T1000 (cell line): ENCODE results near the gene HGS.

Experiments used
- DNase-seq: peaks from one replicate; lab custom pipeline; 2025; ENCODE audit warnings: mixed read lengths; lab: John Stamatoyannopoulos, UW

HGS gene

DNA sequence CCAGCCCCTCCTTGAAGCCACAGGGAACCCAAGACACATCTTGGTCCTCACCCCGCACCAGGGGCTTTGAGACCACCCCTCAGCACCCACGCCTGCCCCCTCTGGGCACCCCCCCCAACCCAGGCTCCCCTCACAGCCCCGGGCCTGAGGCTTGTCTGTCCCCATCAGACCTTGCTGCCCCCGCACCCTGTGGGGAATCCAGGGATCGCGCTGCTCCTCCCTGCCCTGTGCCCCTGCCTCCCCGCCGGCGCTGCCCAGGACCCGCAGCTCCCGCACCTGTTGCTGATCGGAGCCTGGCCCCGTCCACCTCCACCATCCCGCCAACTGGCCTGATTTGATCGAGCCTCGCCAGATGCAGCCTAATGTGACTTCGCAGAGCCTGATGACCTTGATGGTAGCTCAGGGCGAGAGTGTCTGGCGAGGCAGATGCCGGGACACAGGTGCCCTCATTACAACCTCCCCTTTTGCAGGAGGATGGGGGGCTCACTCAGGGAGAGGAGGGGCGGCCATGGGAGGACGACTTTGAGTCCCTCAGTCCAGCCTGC, 57.3 kb downstream of the HGS start:
- no peak for DNase-seq

DNA sequence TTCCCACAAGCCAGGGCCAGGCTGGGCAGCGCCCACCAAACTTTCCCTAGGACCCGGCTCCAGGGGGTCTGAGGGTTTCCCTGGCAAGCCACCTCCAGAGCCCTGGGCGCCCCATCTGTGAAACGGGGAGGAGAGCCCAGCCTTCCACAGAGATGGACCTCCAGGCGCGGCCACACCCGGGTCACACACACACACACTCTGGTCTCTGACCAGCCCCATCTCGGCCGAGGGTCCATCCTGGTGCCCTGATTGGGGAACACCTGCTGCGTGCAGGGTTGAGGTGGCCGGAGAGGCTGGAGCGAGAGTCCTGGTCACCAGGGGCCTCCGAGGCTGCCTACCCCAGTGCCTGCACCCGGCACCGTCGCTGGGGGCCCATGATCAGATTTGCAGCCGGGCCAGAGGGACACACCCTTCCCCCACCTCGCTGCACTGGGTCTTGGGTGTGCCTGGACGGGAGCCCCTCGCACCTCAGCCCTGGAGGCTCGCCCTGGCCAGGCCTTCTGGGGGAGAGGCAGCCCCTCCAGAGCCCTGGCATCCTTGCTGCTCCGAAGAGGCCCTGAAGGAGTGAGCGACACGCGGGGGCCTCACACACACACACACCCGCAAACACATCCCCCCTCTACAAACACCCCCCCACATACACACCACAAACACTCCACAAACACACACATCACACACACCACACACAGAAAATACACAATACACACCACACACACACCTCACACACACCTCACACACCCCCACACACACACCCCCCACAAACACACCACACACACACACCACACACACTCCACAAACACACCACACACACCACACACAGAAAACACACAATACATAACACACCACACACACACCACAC, 58.0 kb downstream of the HGS start:
- DNase-seq, result no peak
